Stomach (tissue), 9 donors: ENCODE results near the gene ASCC2. TPM values are rescaled to one million over a fixed set of nuclear protein-coding genes. Genes with fewer than 3 reads are reported as not detected.

Source experiments
- DNase-seq, 2 donors: peaks; one replicate each; pipeline versions ENCODE4 v3.0.0 to v3.0.0-alpha.2; 2013 to 2019
- H3K27ac ChIP-seq, 5 donors: fragments of 200-600 bp in 4 of 5; sonication (generic) in 4 of 5; one replicate each; pipeline ENCODE4 v1.5.1; 2013 to 2019; ENCODE audit warnings: mild to moderate bottlenecking in 1 of 5, moderate library complexity in 1 of 5
- H3K27me3 ChIP-seq, 3 donors: fragments of 200-600 bp; sonication (generic); one replicate each; pipeline ENCODE4 v1.5.1; 2017 to 2019; ENCODE audit warnings: mixed run types in 1 of 3
- H3K36me3 ChIP-seq, 4 donors: fragments of 200-600 bp; sonication (generic); 1 replicate in 3 of 4; 2 replicates in 1 of 4; pipeline ENCODE4 v1.5.1; 2016 to 2019
- H3K4me1 ChIP-seq, 4 donors: fragments of 200-600 bp; sonication (generic); one replicate each; pipeline ENCODE4 v1.5.1; 2016 to 2019
- H3K4me3 ChIP-seq, 4 donors: fragments of 200-600 bp; sonication (generic) in 3 of 4; one replicate each; pipeline ENCODE4 v1.5.1; 2016 to 2019; ENCODE audit warnings: mild to moderate bottlenecking in 1 of 4
- H3K9me3 ChIP-seq, 4 donors: fragments of 200-600 bp; sonication (generic); one replicate each; pipeline ENCODE4 v1.5.1; 2016 to 2019
- EP300 ChIP-seq: sonication (generic); formaldehyde crosslinking; IDR thresholded peaks from one replicate; pipeline ENCODE4 v1.6.1; 2017; ENCODE audit warnings: antibody characterized with exemption
- POLR2A ChIP-seq, 4 donors: fragments of 450-650 bp; IDR thresholded peaks; one replicate each; pipeline ENCODE4 v1.6.1; 2016; ENCODE audit warnings: antibody characterized with exemption in 4 of 4, control low read depth in 2 of 4, mild to moderate bottlenecking in 1 of 4, moderate library complexity in 1 of 4
- POLR2AphosphoS5 ChIP-seq, 3 donors: sonication (generic); formaldehyde crosslinking; IDR thresholded peaks; one replicate each; pipeline ENCODE4 v1.6.1; 2016; ENCODE audit warnings: antibody characterized with exemption in 3 of 3
- WGBS, 5 donors: extraction: QIAGEN DNeasy Blood & Tissue Kit in 3 of 5; methylation state at CpG; one replicate each; pipeline versions ENCODE4 v1.1.5 to v1.1.7; 2013 to 2018; 5-methylcytosine and 5-hydroxymethylcytosine counted together
- intact Hi-C: fragments of 100-400 bp; cut with DNase I; formaldehyde crosslinking; loops from one replicate; pipeline ENCODE4 v1.15.1; 2023; ENCODE audit warnings: low total_unique reads
- polyA plus RNA-seq, 3 donors: library from polyadenylated mRNA; stranded (reverse); fragments of 200-250 nt; gene quantifications; one replicate each; pipeline ENCODE4 v1.2.3, GENCODE V29; 2013
- total RNA-seq, 5 donors: library from RNA; depleted of rRNA; stranded (reverse); fragments of >200 nt; gene quantifications; one replicate each; pipeline versions ENCODE4 v1.1.0 to v1.2.3, GENCODE V29; 2014 to 2016
- TF ChIP-seq, protein P1 (sequence below), 7 experiments: fragments of 450-650 bp in 4 of 7; fragments of 200-600 bp in 3 of 7; sonication (generic) in 3 of 7; IDR thresholded peaks; one replicate each; pipeline ENCODE4 v1.5.1; 2016 to 2019; ENCODE audit warnings: antibody characterized with exemption in 7 of 7, control low read depth in 2 of 7, mild to moderate bottlenecking in 1 of 7
- donor health status: healthy with polysubstance abuse.
- donor health status: Bipolar disorder and iron deficiency.
- donor health status: healthy.

The ASCC2 gene
- total and polyA plus RNA-seq, 8 donors = 39.7 to 129 (median 67.3) TPM

DNA sequence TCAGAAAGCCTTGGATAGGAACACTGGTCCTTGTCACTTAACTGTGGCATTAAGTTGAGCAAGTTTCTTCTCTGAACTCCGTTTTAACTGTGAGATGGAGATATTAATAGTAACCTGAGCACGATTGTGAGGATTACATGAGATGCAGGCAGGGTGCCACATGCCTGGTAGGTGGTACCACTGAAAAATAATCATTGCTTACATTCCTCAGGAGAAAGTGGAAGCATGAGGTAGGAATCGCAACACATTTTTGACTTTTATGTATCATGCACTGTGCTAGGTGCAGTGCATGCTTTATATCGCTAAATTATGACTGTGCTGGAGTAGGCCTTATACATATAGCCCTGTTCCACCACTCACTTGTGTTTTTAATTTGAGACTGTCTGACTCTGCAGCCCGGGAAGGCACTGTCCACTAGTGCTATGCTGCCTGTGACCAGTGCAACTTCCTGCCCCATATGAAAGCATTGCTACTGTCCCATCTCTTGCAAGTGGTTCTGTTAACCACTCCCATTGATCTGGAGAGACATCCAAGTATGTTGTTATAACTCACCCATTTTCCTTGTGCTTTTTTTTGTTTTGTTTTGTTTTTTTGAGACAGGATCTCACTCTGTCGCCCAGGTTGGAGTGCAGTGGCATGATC, 69.9 kb downstream of the ASCC2 start:
- intact Hi-C loops = no loop called here
- no peaks in the 10 kb centered on the region for H3K27me3 ChIP-seq
- H3K4me1 ChIP-seq = peaks cover 19 to 43% (median 34%) of the 10 kb centered on the region in 4 donors
- peaks cover 12 to 33% (median 26%) of the 10 kb centered on the region in 4 donors for H3K36me3 ChIP-seq
- no peaks in the 10 kb centered on the region for H3K9me3 ChIP-seq
- H3K4me3 ChIP-seq = peak overlapping the region; percentile 73 to 93 (median 81)
- WGBS, 5 donors = 26 to 44% (median 30%) methylated on average over 6 of the region's 6 CpGs
- no peak for DNase-seq
- H3K27ac ChIP-seq = peak overlapping the region; percentile 89 to 92 (median 91)
- no peak for TF ChIP-seq POLR2AphosphoS5 (IDR thresholded peaks at IDR 0.05)
- no peak for TF ChIP-seq POLR2A (IDR thresholded peaks at IDR 0.05)
- TF ChIP-seq, protein P1, sequence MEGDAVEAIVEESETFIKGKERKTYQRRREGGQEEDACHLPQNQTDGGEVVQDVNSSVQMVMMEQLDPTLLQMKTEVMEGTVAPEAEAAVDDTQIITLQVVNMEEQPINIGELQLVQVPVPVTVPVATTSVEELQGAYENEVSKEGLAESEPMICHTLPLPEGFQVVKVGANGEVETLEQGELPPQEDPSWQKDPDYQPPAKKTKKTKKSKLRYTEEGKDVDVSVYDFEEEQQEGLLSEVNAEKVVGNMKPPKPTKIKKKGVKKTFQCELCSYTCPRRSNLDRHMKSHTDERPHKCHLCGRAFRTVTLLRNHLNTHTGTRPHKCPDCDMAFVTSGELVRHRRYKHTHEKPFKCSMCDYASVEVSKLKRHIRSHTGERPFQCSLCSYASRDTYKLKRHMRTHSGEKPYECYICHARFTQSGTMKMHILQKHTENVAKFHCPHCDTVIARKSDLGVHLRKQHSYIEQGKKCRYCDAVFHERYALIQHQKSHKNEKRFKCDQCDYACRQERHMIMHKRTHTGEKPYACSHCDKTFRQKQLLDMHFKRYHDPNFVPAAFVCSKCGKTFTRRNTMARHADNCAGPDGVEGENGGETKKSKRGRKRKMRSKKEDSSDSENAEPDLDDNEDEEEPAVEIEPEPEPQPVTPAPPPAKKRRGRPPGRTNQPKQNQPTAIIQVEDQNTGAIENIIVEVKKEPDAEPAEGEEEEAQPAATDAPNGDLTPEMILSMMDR (IDR thresholded peaks at IDR 0.05) = no peak
- no peak for TF ChIP-seq EP300

DNA sequence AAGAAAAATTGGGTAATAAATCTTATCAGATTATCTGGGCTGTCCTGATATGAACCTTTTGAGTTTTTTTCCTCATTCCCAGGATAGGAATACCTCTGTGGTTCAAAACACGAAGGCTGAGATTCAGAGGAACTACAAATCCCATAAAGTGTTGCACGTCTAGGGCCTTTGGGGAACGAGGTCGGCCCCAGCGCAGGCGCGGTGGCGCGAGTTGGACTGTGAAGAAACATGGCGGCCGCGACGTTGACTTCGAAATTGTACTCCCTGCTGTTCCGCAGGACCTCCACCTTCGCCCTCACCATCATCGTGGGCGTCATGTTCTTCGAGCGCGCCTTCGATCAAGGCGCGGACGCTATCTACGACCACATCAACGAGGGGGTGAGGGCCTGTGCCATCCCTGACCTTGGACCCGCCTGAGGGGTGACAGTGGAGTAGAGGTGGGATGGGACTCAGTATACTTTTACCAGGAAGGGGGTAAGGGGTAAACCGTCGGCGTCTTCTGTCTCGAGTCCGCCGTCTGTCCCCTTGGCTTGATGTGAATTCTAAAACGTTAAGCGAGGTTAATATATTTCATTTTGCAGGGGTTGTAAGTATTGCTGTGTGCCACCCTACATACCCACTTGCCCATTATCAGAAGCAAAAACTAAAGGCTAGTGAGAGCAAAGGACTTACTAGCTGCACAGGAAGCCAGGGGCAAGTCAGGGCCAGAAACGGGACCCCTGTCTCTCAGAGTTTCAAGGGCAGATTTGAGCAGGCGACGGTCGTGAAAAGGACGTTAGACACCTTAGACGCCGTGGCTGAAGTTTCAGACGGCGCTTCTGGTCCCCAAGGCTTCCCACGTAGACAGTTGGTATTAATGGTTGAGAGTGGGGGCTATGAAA, 70.7 kb downstream of the ASCC2 start, which contains the start of gene UQCR10:
Gene UQCR10 (plus strand): TSS at position 199 of the 881 bp plus-strand sequence. CDS start 30 bp downstream, at position 229.
- intact Hi-C loops = no loop called here
- Histone ChIP-seq H3K27ac (peak within 1 kb of the TSS; percentile 89 to 92 (median 91)), H3K9me3 (no peaks in the 10 kb centered on the region), H3K36me3 (peaks cover 12 to 33% (median 26%) of the 10 kb centered on the region in 4 donors), H3K4me3 (peak within 1 kb of the TSS; percentile 73 to 93 (median 81)), H3K4me1 (peaks cover 19 to 43% (median 34%) of the 10 kb centered on the region in 4 donors), H3K27me3 (no peaks in the 10 kb centered on the region)
- 0 to 13% (median 1%) methylated on average over 44 to 46 of the region's 46 CpGs for WGBS, 5 donors
- DNase-seq = peak; percentile 95 to 98
- TF ChIP-seq, protein P1 (IDR thresholded peaks at IDR 0.05) = no peak
- TF ChIP-seq POLR2AphosphoS5 (IDR thresholded peaks at IDR 0.05) (peak; percentile 19 to 80 (median 78)), EP300 (no peak), POLR2A (IDR thresholded peaks at IDR 0.05) (peak in 1 of 4 donors; percentile 44)

DNA sequence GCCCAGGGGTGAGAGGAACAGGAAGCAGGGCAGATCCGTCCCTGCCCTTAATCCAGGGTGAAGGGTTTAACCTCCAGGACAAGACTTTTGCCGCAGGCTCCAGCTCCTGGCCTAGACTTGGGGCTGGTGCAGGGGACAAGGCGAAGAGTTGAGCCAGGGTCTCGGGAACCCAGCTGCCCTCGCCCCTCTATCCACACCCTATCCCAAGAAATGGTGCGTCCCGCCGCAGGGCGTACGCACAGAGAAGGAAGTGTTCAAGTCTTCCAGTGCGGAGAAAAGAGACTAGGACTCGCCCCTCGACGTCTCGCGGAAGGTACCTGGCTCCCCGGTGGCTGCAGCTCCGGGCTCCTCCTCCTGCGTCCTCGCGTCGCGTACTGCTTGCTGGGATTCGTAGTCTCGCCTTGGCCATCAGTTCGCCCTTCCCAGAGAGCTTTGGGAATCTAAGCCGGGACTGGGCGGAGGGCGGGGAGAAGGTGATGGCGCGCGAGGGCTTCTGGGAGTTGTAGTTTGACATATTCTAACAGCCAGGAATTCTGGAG, 71.4 kb downstream of the ASCC2 start, which contains the start of gene ZMAT5:
Gene ZMAT5 (minus strand): TSS at position 376 of the 539 bp plus-strand sequence. CDS start 18,463 bp downstream, outside the sequence.
- 0 to 1% (median 0%) methylated on average over 20 to 32 of the region's 32 CpGs for WGBS, 5 donors
- peak; percentile 97 to 99 for DNase-seq
- H3K9me3 ChIP-seq = no peaks in the 10 kb centered on the region
- H3K27ac ChIP-seq = peak within 1 kb of the TSS; percentile 89 to 92 (median 91)
- TF ChIP-seq POLR2AphosphoS5 (IDR thresholded peaks at IDR 0.05) (peak; percentile 74 to 94 (median 93)), EP300 (no peak), POLR2A (IDR thresholded peaks at IDR 0.05) (peak in 1 of 4 donors; percentile 38)
- H3K4me1 ChIP-seq = peaks cover 19 to 43% (median 34%) of the 10 kb centered on the region in 4 donors
- no peaks in the 10 kb centered on the region for H3K27me3 ChIP-seq
- peak within 1 kb of the TSS; percentile 73 to 93 (median 81) for H3K4me3 ChIP-seq
- peaks cover 12 to 31% (median 26%) of the 10 kb centered on the region in 4 donors for H3K36me3 ChIP-seq
- intact Hi-C loops = no loop called here

DNA sequence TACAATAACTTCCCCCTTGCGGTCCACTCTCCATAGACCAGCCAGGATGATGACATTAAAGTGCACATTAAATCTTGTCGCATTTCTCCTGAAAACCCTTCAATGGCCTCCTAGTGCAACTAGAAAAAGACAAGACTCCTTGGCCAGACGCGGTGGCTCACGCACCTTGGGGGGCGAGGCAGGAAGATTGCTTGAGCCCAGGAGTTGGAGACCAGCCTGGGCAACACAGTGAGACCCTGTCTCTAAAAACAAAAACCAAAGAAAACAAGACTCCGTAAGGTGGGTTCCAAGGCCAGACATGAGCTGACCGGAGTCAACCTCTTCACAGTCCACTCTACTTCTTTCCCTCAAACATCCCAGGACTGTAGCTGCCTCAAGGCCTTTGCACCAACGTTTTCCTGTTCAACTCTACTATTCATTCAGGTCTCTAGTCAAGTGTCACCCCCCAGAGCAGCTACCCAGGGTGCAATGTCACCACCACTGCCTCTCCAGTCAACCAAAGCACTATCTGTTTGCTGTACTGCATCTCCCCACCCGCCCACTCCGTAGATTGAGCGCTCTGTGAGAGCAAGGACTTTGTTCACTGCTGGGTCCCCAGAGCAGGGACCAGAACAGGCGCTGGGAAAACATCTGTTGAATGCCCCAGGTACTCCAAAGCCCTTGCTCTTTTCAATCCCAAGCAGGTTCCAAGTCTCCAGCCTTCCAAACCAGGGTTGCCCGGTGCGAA, 72.0 kb downstream of the ASCC2 start:
- intact Hi-C loops = no loop called here
- 53 to 57% (median 54%) methylated on average over 14 to 15 of the region's 15 CpGs for WGBS, 5 donors
- Histone ChIP-seq H3K27ac (peak overlapping the region; percentile 85 to 92 (median 91)), H3K9me3 (no peaks in the 10 kb centered on the region), H3K27me3 (no peaks in the 10 kb centered on the region), H3K4me1 (peaks cover 19 to 43% (median 34%) of the 10 kb centered on the region in 4 donors), H3K36me3 (peaks cover 12 to 25% (median 20%) of the 10 kb centered on the region in 4 donors), H3K4me3 (peak overlapping the region; percentile 73 to 93 (median 81))
- no peak for TF ChIP-seq POLR2A (IDR thresholded peaks at IDR 0.05)
- TF ChIP-seq POLR2AphosphoS5 (IDR thresholded peaks at IDR 0.05) = no peak
- TF ChIP-seq, protein P1 (IDR thresholded peaks at IDR 0.05) = no peak
- TF ChIP-seq EP300 = no peak
- DNase-seq = peak in 1 of 2 donors; percentile 28
